H1 (cell line): ENCODE data around the gene CACNA1C. TPM values are rescaled to one million over a fixed set of nuclear protein-coding genes. Genes with fewer than 3 reads are reported as not detected.

ENCODE experiments used
- CTCF ChIA-PET: fragments of 300-600 bp; sonication (Branson Sonifier 250); formaldehyde crosslinking; loops from one replicate; lab custom pipeline; 2021; ENCODE audit not compliant: partially characterized antibody; lab: Charles Lee
- POLR2A ChIA-PET: fragments of 300-600 bp; sonication (Branson Sonifier 250); formaldehyde crosslinking; loops from one replicate; lab custom pipeline; 2021; ENCODE audit warnings: inconsistent platforms; ENCODE audit not compliant: partially characterized antibody; lab: Charles Lee
- DNase-seq, 2 experiments: peaks; one replicate each; pipeline versions ENCODE4 v3.0.0 to v3.0.0-alpha.2; 2010 to 2022; ENCODE audit warnings: low spot score in 2 of 2, low read depth in 1 of 2, mixed read lengths in 1 of 2
- FAIRE-seq: peaks from 2 replicates; lab custom pipeline; 2011; peaks lifted over from hg19 to GRCh38; lab: Jason Lieb, UNC
- H2AFZ ChIP-seq: 2 replicates; pipeline ENCODE4 v1.8.1; 2012; ENCODE audit warnings: low read length, inconsistent platforms
- H2AK5ac ChIP-seq: 2 replicates; pipeline ENCODE4 v1.6.1; 2013; ENCODE audit warnings: low read depth, low read length
- H2BK120ac ChIP-seq: replicated peaks from 2 replicates; pipeline ENCODE3; 2013; ENCODE audit warnings: low read depth, low read length, inconsistent platforms
- H2BK12ac ChIP-seq: 2 replicates; pipeline ENCODE4 v1.6.1; 2013; ENCODE audit warnings: low read depth, low read length
- H2BK15ac ChIP-seq: 2 replicates; pipeline ENCODE4 v1.6.1; 2013; ENCODE audit warnings: low read length
- H2BK20ac ChIP-seq: 2 replicates; pipeline ENCODE4 v1.6.1; 2013; ENCODE audit warnings: low read length
- H2BK5ac ChIP-seq: 2 replicates; pipeline ENCODE4 v1.6.1; 2013; ENCODE audit warnings: low read depth, low read length
- H3K14ac ChIP-seq: 2 replicates; pipeline ENCODE4 v1.6.1; 2013; ENCODE audit warnings: inconsistent platforms; ENCODE audit not compliant: insufficient read length
- H3K18ac ChIP-seq: 2 replicates; pipeline ENCODE4 v1.6.1; 2013; ENCODE audit warnings: low read length; ENCODE audit errors: extremely low read depth
- H3K23ac ChIP-seq: 2 replicates; pipeline ENCODE4 v1.6.1; 2013; ENCODE audit warnings: inconsistent platforms; ENCODE audit not compliant: insufficient read length
- H3K23me2 ChIP-seq: 2 replicates; pipeline ENCODE4 v1.6.1; 2013; ENCODE audit warnings: low read depth, low read length
- H3K27ac ChIP-seq: 2 replicates; pipeline ENCODE4 v1.6.1; 2011; ENCODE audit warnings: low read depth, low read length, inconsistent platforms
- H3K27me3 ChIP-seq, 4 experiments: replicated peaks in 1 of 4; 1 replicate in 1 of 4; 2 replicates in 3 of 4; pipeline versions ENCODE4 v1.6.1 to v1.8.1; 2011 to 2013; ENCODE audit warnings: low read length in 3 of 4, mild to moderate bottlenecking in 3 of 4, inconsistent platforms in 2 of 4, mixed read lengths in 2 of 4, moderate library complexity in 1 of 4; ENCODE audit not compliant: control insufficient read depth in 3 of 4, insufficient read depth in 3 of 4; ENCODE audit errors: extremely low read depth in 1 of 4
- H3K36me3 ChIP-seq, 4 experiments: 2 replicates each; pipeline versions ENCODE4 v1.6.1 to v1.8.1; 2011 to 2013; ENCODE audit warnings: mild to moderate bottlenecking in 4 of 4, low read length in 3 of 4, moderate library complexity in 2 of 4, control low read depth in 1 of 4, inconsistent platforms in 1 of 4; ENCODE audit not compliant: insufficient read depth in 4 of 4, control insufficient read depth in 2 of 4
- H3K4ac ChIP-seq: replicated peaks from 2 replicates; pipeline ENCODE3; 2013; ENCODE audit warnings: low read length, low read depth, mixed read lengths, inconsistent platforms; ENCODE audit not compliant: insufficient read length
- H3K4me1 ChIP-seq, 4 experiments: replicated peaks in 1 of 4; 1 replicate in 1 of 4; 2 replicates in 3 of 4; pipeline versions ENCODE4 v1.6.1 to v1.8.1; 2011 to 2013; ENCODE audit warnings: low read length in 3 of 4, inconsistent platforms in 2 of 4, mixed read lengths in 1 of 4; ENCODE audit not compliant: insufficient read depth in 4 of 4, control insufficient read depth in 3 of 4
- H3K4me2 ChIP-seq, 2 experiments: 2 replicates each; pipeline versions ENCODE4 v1.6.1 to v1.8.1; 2011 to 2013; ENCODE audit warnings: low read depth in 2 of 2, low read length in 2 of 2, control low read depth in 1 of 2, inconsistent platforms in 1 of 2, mild to moderate bottlenecking in 1 of 2; ENCODE audit not compliant: insufficient read depth in 1 of 2
- H3K4me3 ChIP-seq, 4 experiments: fragments of 200-600, 300-600 bp in 1 of 4; sonication (generic), shearing (Covaris generic), sonication (Bioruptor Twin) in 1 of 4; 2 replicates each; pipeline versions ENCODE4 v1.5.1 to v1.8.1; 2011 to 2016; ENCODE audit warnings: low read length in 4 of 4, low read depth in 3 of 4, control low read depth in 2 of 4, inconsistent platforms in 2 of 4, mild to moderate bottlenecking in 2 of 4, mixed read lengths in 1 of 4, moderate library complexity in 1 of 4; ENCODE audit not compliant: insufficient read depth in 2 of 4; ENCODE audit errors: extremely low read depth in 1 of 4
- H3K56ac ChIP-seq: replicated peaks from 2 replicates; pipeline ENCODE3; 2013; ENCODE audit warnings: low read depth, mild to moderate bottlenecking, mixed read lengths, low read length, inconsistent platforms; ENCODE audit not compliant: insufficient read length
- H3K79me1 ChIP-seq: 2 replicates; pipeline ENCODE4 v1.6.1; 2013; ENCODE audit warnings: low read depth, low read length, control low read depth
- H3K79me2 ChIP-seq, 2 experiments: 2 replicates each; pipeline versions ENCODE4 v1.6.1 to v1.8.1; 2012 to 2013; ENCODE audit warnings: low read length in 2 of 2, mild to moderate bottlenecking in 2 of 2, inconsistent platforms in 1 of 2; ENCODE audit not compliant: insufficient read depth in 2 of 2, control insufficient read depth in 1 of 2
- H3K9ac ChIP-seq, 4 experiments: replicated peaks in 1 of 4; 1 replicate in 1 of 4; 2 replicates in 3 of 4; pipeline versions ENCODE4 v1.6.1 to v1.8.1; 2011 to 2013; ENCODE audit warnings: low read depth in 3 of 4, low read length in 3 of 4, control low read depth in 2 of 4, mild to moderate bottlenecking in 2 of 4, moderate library complexity in 2 of 4, inconsistent platforms in 1 of 4; ENCODE audit errors: extremely low read depth in 1 of 4
- H3K9me3 ChIP-seq, 2 experiments: 2 replicates each; pipeline versions ENCODE4 v1.6.1 to v1.8.1; 2012 to 2013; ENCODE audit warnings: mild to moderate bottlenecking in 2 of 2, moderate library complexity in 2 of 2, control low read depth in 1 of 2, inconsistent platforms in 1 of 2, low read depth in 1 of 2, low read length in 1 of 2, mixed read lengths in 1 of 2; ENCODE audit not compliant: insufficient read depth in 2 of 2
- H4K20me1 ChIP-seq, 2 experiments: replicated peaks in 1 of 2; 2 replicates each; pipeline versions ENCODE3 to v1.8.1; 2011 to 2013; ENCODE audit warnings: inconsistent platforms in 2 of 2, low read length in 2 of 2, mild to moderate bottlenecking in 1 of 2; ENCODE audit not compliant: insufficient read depth in 2 of 2, control insufficient read depth in 1 of 2
- H4K5ac ChIP-seq: 2 replicates; pipeline ENCODE4 v1.6.1; 2013; ENCODE audit warnings: low read length, low read depth, mixed read lengths, inconsistent platforms; ENCODE audit not compliant: insufficient read length
- H4K8ac ChIP-seq: 2 replicates; pipeline ENCODE4 v1.8.0; 2013; ENCODE audit warnings: mild to moderate bottlenecking, moderate library complexity, low read length, inconsistent platforms; ENCODE audit not compliant: insufficient read depth; ENCODE audit errors: extremely low read depth
- H4K91ac ChIP-seq: replicated peaks from 2 replicates; pipeline ENCODE3; 2013; ENCODE audit warnings: low read length, mixed read lengths, inconsistent platforms; ENCODE audit not compliant: insufficient read length
- CBX5 ChIP-seq: fragments of 300-800, 300-1000 bp; sonication (generic); IDR thresholded peaks from 2 replicates; pipeline ENCODE4 v1.7.1; 2016; ENCODE audit warnings: antibody characterized with exemption, low read length, low read depth
- CREB1 ChIP-seq: IDR thresholded peaks from 2 replicates; pipeline ENCODE4 v1.6.1; 2012; ENCODE audit warnings: inconsistent platforms
- GABPA ChIP-seq: IDR thresholded peaks from 2 replicates; pipeline ENCODE4 v1.6.1; 2011; ENCODE audit warnings: mild to moderate bottlenecking, low read length, moderate library complexity, borderline replicate concordance; ENCODE audit not compliant: insufficient read depth
- KDM1A ChIP-seq: fragments of 200-600, 300-600 bp; sonication (generic); IDR thresholded peaks from 2 replicates; pipeline ENCODE4 v1.7.1; 2016; ENCODE audit warnings: mild to moderate bottlenecking, low read length, borderline replicate concordance
- MAFK ChIP-seq: IDR thresholded peaks from 2 replicates; pipeline ENCODE4 v1.6.1; 2012; ENCODE audit warnings: low read depth, mild to moderate bottlenecking, improper control_type of control experiment, low read length
- RBBP5 ChIP-seq: IDR thresholded peaks from 2 replicates; pipeline ENCODE4 v1.7.1; 2012; ENCODE audit warnings: low read depth, mild to moderate bottlenecking, inconsistent platforms, low read length, moderate library complexity, borderline replicate concordance
- RFX5 ChIP-seq: IDR thresholded peaks from 2 replicates; pipeline ENCODE4 v1.6.1; 2011; ENCODE audit warnings: low read depth, low read length, improper control_type of control experiment, borderline replicate concordance
- SP2 ChIP-seq: IDR thresholded peaks from 2 replicates; pipeline ENCODE4 v1.6.1; 2012; ENCODE audit warnings: mild to moderate bottlenecking, low read length, inconsistent platforms
- SP4 ChIP-seq: IDR thresholded peaks from 2 replicates; pipeline ENCODE4 v1.6.1; 2012; ENCODE audit warnings: low read length, inconsistent platforms
- SUZ12 ChIP-seq: fragments of 200-600 bp; sonication (generic); IDR thresholded peaks from 2 replicates; pipeline ENCODE4 v1.6.1; 2012; ENCODE audit warnings: mild to moderate bottlenecking, inconsistent platforms, low read length, moderate library complexity, mixed read lengths
- YY1 ChIP-seq: IDR thresholded peaks from 2 replicates; pipeline ENCODE4 v1.6.1; 2011; ENCODE audit warnings: low read depth, mild to moderate bottlenecking, low read length
- WGBS, 2 experiments: shearing (Covaris generic) in 1 of 2; methylation state at CpG; one replicate each; pipeline versions ENCODE4 v1.1.6 to v1.1.7; 2013 to 2015; ENCODE audit warnings: low lambda C conversion rate in 2 of 2, mixed read lengths in 2 of 2, inconsistent platforms in 1 of 2, low coverage in 1 of 2, missing lambda C conversion rate in 1 of 2; ENCODE audit not compliant: insufficient replicate concordance in 2 of 2, insufficient coverage in 1 of 2, insufficient read length in 1 of 2; ENCODE audit errors: extremely low coverage in 1 of 2, missing lambda C conversion rate in 1 of 2; 5-methylcytosine and 5-hydroxymethylcytosine counted together
- polyA plus RNA-seq, 7 experiments: library from polyadenylated mRNA; depleted of rRNA in 3 of 7; stranded (reverse) in 5 of 7; unstranded in 2 of 7; fragments of >200 nt in 5 of 7; fragments of 200-250 nt in 2 of 7; gene quantifications; 1 replicate in 5 of 7; 2 replicates in 1 of 7; 4 replicates in 1 of 7; pipeline versions ENCODE4 v1.2.1 to v1.2.3, GENCODE V29; 2011 to 2013; ENCODE audit warnings: missing spikeins in 2 of 7, mixed read lengths in 2 of 7
- total RNA-seq: library from RNA; stranded (reverse); fragmentation: NEBNext Ultra II Directional; extraction: Animal tissue kit (Norgen Biotek cat#: 25700); gene quantifications from 2 replicates; pipeline ENCODE4 v1.2.1, GENCODE V29; 2021
- TF ChIP-seq, protein P1 (sequence below), 3 experiments: IDR thresholded peaks; 1 replicate in 2 of 3; 2 replicates in 1 of 3; pipeline versions ENCODE4 v1.5.1 to v1.6.1; 2011; ENCODE audit warnings: low read length in 3 of 3, mild to moderate bottlenecking in 3 of 3, inconsistent platforms in 2 of 3, low read depth in 1 of 3, moderate library complexity in 1 of 3; ENCODE audit not compliant: insufficient read depth in 1 of 3; ENCODE audit errors: control extremely low read depth in 1 of 3

The CACNA1C gene
- total and polyA plus RNA-seq, 2 of the 8 experiments (the other 6 are each of a cell fraction or from before 2014, with no cell fraction given): 1.3 TPM

DNA sequence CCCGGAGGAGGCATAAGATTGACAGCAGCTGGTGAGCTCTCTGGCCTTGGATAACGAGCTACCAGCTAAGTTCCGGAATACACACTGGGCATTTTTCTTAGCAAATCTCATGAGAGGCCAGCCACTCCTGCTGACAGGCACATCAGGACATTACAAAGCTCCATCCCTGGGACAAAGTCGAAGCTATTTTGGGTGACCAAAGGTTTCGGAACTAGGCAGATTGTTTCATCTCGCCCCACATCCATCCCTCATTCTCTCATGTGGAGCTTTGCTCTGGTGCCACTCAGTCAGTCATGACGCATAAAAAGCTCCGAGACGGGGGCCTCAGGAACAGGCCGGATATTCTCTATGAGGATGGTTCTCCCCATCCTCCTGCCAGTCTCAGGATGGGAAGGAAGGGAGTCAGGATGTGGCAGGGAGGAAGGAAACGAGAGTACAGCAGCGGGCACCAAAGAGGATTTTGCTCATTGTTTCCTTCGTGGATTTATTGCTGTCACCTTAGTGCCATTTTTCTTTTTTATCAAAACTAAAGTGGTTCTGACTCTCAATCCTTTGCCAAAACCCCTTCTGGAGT lies 488.9 kb downstream of the CACNA1C start:
- H3K18ac ChIP-seq: no peak overlapping the region
- H3K79me2 ChIP-seq: no peaks in the 10 kb centered on the region
- WGBS, 2 experiments: 91% methylated on average over 13 of the region's 13 CpGs; no CpG with 5 or more reads in 1 of the 2 experiments
- H4K8ac ChIP-seq: no peak overlapping the region
- no peak overlapping the region for H3K9ac ChIP-seq
- H4K20me1 ChIP-seq: no peaks in the 10 kb centered on the region
- H4K91ac ChIP-seq: no peak overlapping the region
- H3K4me1 ChIP-seq: peaks cover 0 to under 1% (median 0%) of the 10 kb centered on the region in 4 experiments; a peak in 1 of 7 replicates
- H2BK20ac ChIP-seq: no peak overlapping the region
- no peak overlapping the region for H4K5ac ChIP-seq
- H2BK15ac ChIP-seq: no peak overlapping the region
- no peak overlapping the region for H3K27ac ChIP-seq
- DNase-seq (no peak), FAIRE-seq (no peak)
- H2AK5ac ChIP-seq: no peak overlapping the region
- no peak overlapping the region for H2BK120ac ChIP-seq
- H3K79me1 ChIP-seq: no peaks in the 10 kb centered on the region
- no peak overlapping the region for H3K4me2 ChIP-seq
- H3K4ac ChIP-seq: no peak overlapping the region
- H3K23me2 ChIP-seq: no peaks in the 10 kb centered on the region
- no peak overlapping the region for H3K14ac ChIP-seq
- H3K23ac ChIP-seq: no peak overlapping the region
- H3K36me3 ChIP-seq: no peaks in the 10 kb centered on the region
- TF ChIP-seq CBX5: no peak
- TF ChIP-seq KDM1A: no peak
- TF ChIP-seq YY1: no peak
- TF ChIP-seq, protein P1, sequence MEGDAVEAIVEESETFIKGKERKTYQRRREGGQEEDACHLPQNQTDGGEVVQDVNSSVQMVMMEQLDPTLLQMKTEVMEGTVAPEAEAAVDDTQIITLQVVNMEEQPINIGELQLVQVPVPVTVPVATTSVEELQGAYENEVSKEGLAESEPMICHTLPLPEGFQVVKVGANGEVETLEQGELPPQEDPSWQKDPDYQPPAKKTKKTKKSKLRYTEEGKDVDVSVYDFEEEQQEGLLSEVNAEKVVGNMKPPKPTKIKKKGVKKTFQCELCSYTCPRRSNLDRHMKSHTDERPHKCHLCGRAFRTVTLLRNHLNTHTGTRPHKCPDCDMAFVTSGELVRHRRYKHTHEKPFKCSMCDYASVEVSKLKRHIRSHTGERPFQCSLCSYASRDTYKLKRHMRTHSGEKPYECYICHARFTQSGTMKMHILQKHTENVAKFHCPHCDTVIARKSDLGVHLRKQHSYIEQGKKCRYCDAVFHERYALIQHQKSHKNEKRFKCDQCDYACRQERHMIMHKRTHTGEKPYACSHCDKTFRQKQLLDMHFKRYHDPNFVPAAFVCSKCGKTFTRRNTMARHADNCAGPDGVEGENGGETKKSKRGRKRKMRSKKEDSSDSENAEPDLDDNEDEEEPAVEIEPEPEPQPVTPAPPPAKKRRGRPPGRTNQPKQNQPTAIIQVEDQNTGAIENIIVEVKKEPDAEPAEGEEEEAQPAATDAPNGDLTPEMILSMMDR (IDR thresholded peaks at IDR 0.05; ENCODE audit: control extremely low read depth in 1 of 3, insufficient read depth in 1 of 3, low read depth in 1 of 3, low read length in 3 of 3): no peak
- no peak for TF ChIP-seq RFX5
- TF ChIP-seq SP4: no peak
- TF ChIP-seq SUZ12: no peak
- no peak for TF ChIP-seq CREB1
- no peak for TF ChIP-seq SP2
- TF ChIP-seq GABPA: no peak
- TF ChIP-seq RBBP5: no peak
- TF ChIP-seq MAFK: no peak
- H3K27me3 ChIP-seq: no peaks in the 10 kb centered on the region
- POLR2A ChIA-PET: no interaction called here
- no peak overlapping the region for H2AFZ ChIP-seq
- no peak overlapping the region for H3K56ac ChIP-seq
- peaks cover 4 to 7% of the 10 kb centered on the region in 2 experiments; a peak in 1 of 4 replicates for H3K9me3 ChIP-seq
- H3K4me3 ChIP-seq: no peak overlapping the region
- CTCF ChIA-PET: interaction anchor here (0.8 to 1.8 kb wide), 3 partner anchors 11 to 41 kb away, joined by 3 to 5 read pairs (median 3); no protein-coding TSS in a partner anchor
- H2BK5ac ChIP-seq: no peak overlapping the region
- no peak overlapping the region; the same call in 1 of the 2 replicates for H2BK12ac ChIP-seq
